NB4 (cell line): ENCODE data around the gene FBXO34.
A peak's percentile ranks its signal among the peaks of the same experiment; 100 is the strongest.

ENCODE experiments used
- DNase-seq: peaks from one replicate; pipeline ENCODE4 v3.0.0; 2010; ENCODE audit warnings: low read depth
- H3K4me3 ChIP-seq: one replicate; pipeline ENCODE4 v1.5.1; 2011; ENCODE audit warnings: mild to moderate bottlenecking, low read depth, low read length, moderate library complexity
- CTCF ChIP-seq: IDR thresholded peaks from one replicate; pipeline ENCODE4 v1.5.1; 2012; ENCODE audit warnings: low read depth, low read length
- MYC ChIP-seq: IDR thresholded peaks from 2 replicates; pipeline ENCODE4 v1.6.1; 2011; ENCODE audit warnings: low read depth, low read length
- POLR2A ChIP-seq: IDR thresholded peaks from 2 replicates; pipeline ENCODE4 v1.6.1; 2011; ENCODE audit warnings: mild to moderate bottlenecking; ENCODE audit not compliant: insufficient read length; ENCODE audit errors: extremely low read depth
- TF ChIP-seq, protein P1 (sequence below): IDR thresholded peaks from 2 replicates; pipeline ENCODE4 v1.6.1; 2011; ENCODE audit warnings: low read depth, low read length

The FBXO34 gene

GRCh38 chr14:55272922-55273321 is 1.7 kb downstream of the FBXO34 start:
- no peak for DNase-seq
- no peak for TF ChIP-seq POLR2A
- TF ChIP-seq MYC = no peak
- TF ChIP-seq CTCF = no peak
- TF ChIP-seq, protein P1, sequence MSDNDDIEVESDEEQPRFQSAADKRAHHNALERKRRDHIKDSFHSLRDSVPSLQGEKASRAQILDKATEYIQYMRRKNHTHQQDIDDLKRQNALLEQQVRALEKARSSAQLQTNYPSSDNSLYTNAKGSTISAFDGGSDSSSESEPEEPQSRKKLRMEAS = no peak
- H3K4me3 ChIP-seq = peak overlapping the region; percentile 78

GRCh38 chr14:55274146-55274545 is 2.9 kb downstream of the FBXO34 start:
- TF ChIP-seq, protein P1 = no peak
- TF ChIP-seq CTCF = no peak
- no peak for TF ChIP-seq POLR2A
- TF ChIP-seq MYC = no peak
- DNase-seq = no peak
- peak overlapping the region; percentile 33 for H3K4me3 ChIP-seq

DNA sequence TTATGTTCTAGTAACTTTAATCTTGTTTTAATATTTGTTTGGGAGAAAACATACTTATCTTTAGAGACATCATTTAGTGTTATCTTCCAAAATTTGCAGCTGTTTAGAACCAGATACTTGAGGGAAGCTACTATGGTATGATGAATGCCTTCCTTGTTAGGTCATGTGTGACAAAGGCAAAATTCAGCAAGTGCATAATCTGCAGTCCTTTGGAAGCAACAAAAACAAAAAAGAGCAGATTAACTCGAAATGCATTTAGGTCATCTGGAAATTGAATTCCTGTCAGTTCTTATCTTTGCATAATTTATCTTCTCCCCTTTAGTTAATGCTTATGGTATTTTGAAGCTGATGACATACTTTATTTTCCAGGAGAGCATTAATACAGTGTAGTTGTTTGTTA is 3.5 kb downstream of the FBXO34 start:
- no peak for DNase-seq
- TF ChIP-seq CTCF (no peak), POLR2A (no peak), MYC (no peak)
- TF ChIP-seq, protein P1 = no peak
- H3K4me3 ChIP-seq = no peak overlapping the region

- TF ChIP-seq POLR2A (no peak), MYC (no peak), CTCF (no peak)
- TF ChIP-seq, protein P1 = no peak
- DNase-seq = no peak
- H3K4me3 ChIP-seq = no peak overlapping the region
Measured at GRCh38 chr14:55276736-55277135, 5.5 kb downstream of the FBXO34 start.

DNA sequence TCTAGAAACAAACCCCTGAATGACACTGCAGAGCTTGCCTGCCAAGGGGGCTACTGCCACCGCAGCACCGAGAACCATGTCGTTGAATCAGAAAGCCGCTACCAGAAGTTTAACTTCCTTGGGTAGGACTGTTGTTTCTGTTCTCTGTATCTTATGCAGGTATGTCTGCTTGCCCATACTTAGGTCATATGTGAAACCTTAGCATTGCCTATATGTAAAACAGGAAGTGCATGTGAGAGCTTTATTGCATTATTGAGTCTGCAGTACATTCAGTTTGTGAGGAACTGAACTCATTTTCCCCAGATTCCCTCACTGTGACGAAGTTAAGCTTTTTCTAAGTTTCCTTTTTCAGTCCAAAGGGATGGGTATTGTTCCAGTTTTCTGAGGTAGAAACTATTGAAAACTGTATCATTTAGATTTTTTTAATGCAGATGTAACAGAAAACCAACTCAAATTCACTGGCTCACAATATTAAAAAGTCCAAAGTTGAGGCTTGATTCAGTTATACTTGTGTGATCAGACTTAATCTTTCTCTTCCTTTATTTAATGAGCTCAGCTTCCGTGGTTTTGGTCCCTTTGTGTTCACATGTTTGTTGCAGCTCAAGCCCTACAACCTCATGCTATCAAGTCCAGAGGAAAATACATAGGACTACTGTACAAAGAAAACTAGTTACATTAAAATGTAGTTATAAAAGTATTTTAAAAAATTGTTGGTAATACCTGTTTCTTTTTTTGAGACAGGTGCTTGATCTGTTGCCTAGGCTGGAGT is 6.9 kb downstream of the FBXO34 start:
- H3K4me3 ChIP-seq = no peak overlapping the region
- peak; percentile 55 for DNase-seq
- TF ChIP-seq, protein P1 = no peak
- TF ChIP-seq MYC (no peak), CTCF (no peak), POLR2A (no peak)
